Neural cell (in vitro differentiated cells): Measurements from ENCODE around the gene ATP5F1A. TPM values are rescaled to one million over a fixed set of nuclear protein-coding genes. Genes with fewer than 3 reads are reported as not detected.

Source experiments
- H2AFZ ChIP-seq: fragments of 200-600, 300-800 bp; sonication (generic), shearing (Covaris generic); 2 replicates; pipeline ENCODE4 v1.6.0; 2014; ENCODE audit warnings: low read depth, mild to moderate bottlenecking, antibody characterized with exemption, low read length, moderate library complexity
- H3F3A ChIP-seq: fragments of 200-600 bp; shearing (Covaris generic); 2 replicates; pipeline ENCODE4 v1.6.1; 2016; ENCODE audit warnings: mild to moderate bottlenecking, moderate library complexity, mixed read lengths, antibody characterized with exemption, low read length; ENCODE audit not compliant: insufficient read depth, poor library complexity, severe bottlenecking
- H3K27ac ChIP-seq: fragments of 200-600, 300-800 bp; sonication (generic), shearing (Covaris generic); 2 replicates; pipeline ENCODE4 v1.5.1; 2014; ENCODE audit warnings: mild to moderate bottlenecking, low read length, moderate library complexity
- H3K27me3 ChIP-seq: fragments of 300-800, 200-600 bp; sonication (generic), shearing (Covaris generic); 2 replicates; pipeline ENCODE4 v1.6.0; 2014; ENCODE audit warnings: mild to moderate bottlenecking, low read depth, low read length, moderate library complexity; ENCODE audit not compliant: insufficient read depth
- H3K36me3 ChIP-seq: fragments of 300-800, 200-600 bp; sonication (generic), shearing (Covaris generic); 2 replicates; pipeline ENCODE4 v1.5.1; 2014; ENCODE audit warnings: mild to moderate bottlenecking, antibody characterized with exemption, low read length, moderate library complexity; ENCODE audit not compliant: insufficient read depth
- H3K4me2 ChIP-seq: fragments of 300-800, 200-600 bp; sonication (generic), shearing (Covaris generic); 2 replicates; pipeline ENCODE4 v1.6.0; 2014; ENCODE audit warnings: mild to moderate bottlenecking, low read length
- H3K4me3 ChIP-seq: fragments of 300-800, 200-600 bp; sonication (generic), shearing (Covaris generic); 2 replicates; pipeline ENCODE4 v1.5.1; 2014; ENCODE audit warnings: mild to moderate bottlenecking, low read length, moderate library complexity
- H3K79me2 ChIP-seq: fragments of 200-600 bp; shearing (Covaris generic); replicated peaks from 2 replicates; pipeline ENCODE4 v1.6.0; 2014; ENCODE audit warnings: mild to moderate bottlenecking, low read length, moderate library complexity; ENCODE audit not compliant: insufficient read depth
- H3K9ac ChIP-seq: fragments of 300-800, 200-600 bp; sonication (generic), shearing (Covaris generic); 2 replicates; pipeline ENCODE4 v1.6.1; 2016; ENCODE audit warnings: mild to moderate bottlenecking, low read length, mixed read lengths
- H3K9me2 ChIP-seq: fragments of 200-600 bp; shearing (Covaris generic); 2 replicates; pipeline ENCODE4 v1.6.1; 2016; ENCODE audit warnings: mild to moderate bottlenecking, low read length, mixed read lengths; ENCODE audit not compliant: insufficient read depth
- H3K9me3 ChIP-seq: fragments of 200-600, 300-800 bp; sonication (generic), shearing (Covaris generic); 2 replicates; pipeline ENCODE4 v1.6.1; 2016; ENCODE audit warnings: mild to moderate bottlenecking, mixed run types, low read length, moderate library complexity, mixed read lengths
- H4K20me1 ChIP-seq: fragments of 200-600 bp; shearing (Covaris generic); 2 replicates; pipeline ENCODE4 v1.6.1; 2016; ENCODE audit warnings: mild to moderate bottlenecking, mixed run types; ENCODE audit not compliant: insufficient read depth
- CTCF ChIP-seq: fragments of 450-650 bp; IDR thresholded peaks from 2 replicates; pipeline ENCODE4 v1.5.1; 2014; ENCODE audit warnings: antibody characterized with exemption, mild to moderate bottlenecking, moderate library complexity; ENCODE audit not compliant: poor library complexity, severe bottlenecking
- EP300 ChIP-seq: fragments of 450-650 bp; conservative IDR thresholded peaks from 2 replicates; pipeline ENCODE4 v1.6.1; 2014; ENCODE audit warnings: antibody characterized with exemption, mild to moderate bottlenecking, moderate library complexity; ENCODE audit not compliant: poor library complexity, severe bottlenecking
- EZH2 ChIP-seq: fragments of 200-600, 300-800 bp; shearing (Covaris generic), sonication (generic); IDR thresholded peaks from 2 replicates; pipeline ENCODE4 v1.6.1; 2014; ENCODE audit warnings: antibody characterized with exemption, low read length, borderline replicate concordance, mild to moderate bottlenecking; ENCODE audit not compliant: insufficient read depth, poor library complexity, severe bottlenecking
- MXI1 ChIP-seq: fragments of 450-650 bp; conservative IDR thresholded peaks from 2 replicates; pipeline ENCODE4 v1.6.1; 2014; ENCODE audit warnings: antibody characterized with exemption, mild to moderate bottlenecking; ENCODE audit not compliant: poor library complexity, severe bottlenecking
- POLR2AphosphoS5 ChIP-seq: IDR thresholded peaks from 2 replicates; pipeline ENCODE4 v1.6.1; 2012
- RAD21 ChIP-seq: fragments of 450-650 bp; conservative IDR thresholded peaks from 2 replicates; pipeline ENCODE4 v1.6.1; 2014; ENCODE audit warnings: antibody characterized with exemption, mild to moderate bottlenecking, moderate library complexity
- SMC3 ChIP-seq: fragments of 450-650 bp; conservative IDR thresholded peaks from 2 replicates; pipeline ENCODE4 v1.6.1; 2014; ENCODE audit warnings: antibody characterized with exemption, mild to moderate bottlenecking, moderate library complexity; ENCODE audit not compliant: poor library complexity
- TAF1 ChIP-seq: IDR thresholded peaks from 2 replicates; pipeline ENCODE4 v1.6.1; 2012; ENCODE audit warnings: low read depth
- polyA plus RNA-seq: library from polyadenylated mRNA; depleted of rRNA; stranded (reverse); fragments of >200 nt; gene quantifications from 2 replicates; pipeline ENCODE4 v1.2.3, GENCODE V29; 2014
- TF ChIP-seq, protein P1 (sequence below): IDR thresholded peaks from 2 replicates; pipeline ENCODE4 v1.6.1; 2012; ENCODE audit warnings: borderline replicate concordance

ATP5F1A gene
- polyA plus RNA-seq, 1 donor from 2014 or later: 1,949 TPM

DNA sequence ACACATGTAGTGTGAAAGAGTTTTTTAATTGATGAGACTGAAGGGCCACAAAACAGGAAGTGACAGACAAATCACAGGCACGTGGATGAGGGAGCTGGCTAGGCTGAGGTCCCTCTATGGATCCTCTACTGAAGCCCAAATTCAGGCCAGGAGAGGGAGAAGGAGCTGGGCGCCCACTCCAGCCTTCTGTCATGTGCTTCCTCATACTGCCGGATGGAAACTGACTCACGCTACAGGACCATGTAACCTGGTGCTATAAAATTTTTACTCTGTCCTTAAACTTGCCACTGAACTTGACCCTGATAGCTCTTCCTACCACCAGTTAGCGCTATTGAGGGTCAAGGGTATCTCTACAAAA, 57.4 kb downstream of the ATP5F1A start:
- H3K27me3 ChIP-seq: no peaks in the 10 kb centered on the region
- H3K4me3 ChIP-seq: no peak overlapping the region
- no peaks in the 10 kb centered on the region for H3K9me2 ChIP-seq
- no peak overlapping the region for H3K4me2 ChIP-seq
- H3K36me3 ChIP-seq: no peaks in the 10 kb centered on the region
- no peaks in the 10 kb centered on the region for H3K79me2 ChIP-seq
- no peaks in the 10 kb centered on the region for H3K9me3 ChIP-seq
- no peak overlapping the region for H3K27ac ChIP-seq
- no peak overlapping the region for H2AFZ ChIP-seq
- H3K9ac ChIP-seq: no peak overlapping the region
- TF ChIP-seq EP300: no peak
- TF ChIP-seq MXI1: no peak
- no peak for TF ChIP-seq RAD21
- no peak for TF ChIP-seq SMC3
- TF ChIP-seq, protein P1, sequence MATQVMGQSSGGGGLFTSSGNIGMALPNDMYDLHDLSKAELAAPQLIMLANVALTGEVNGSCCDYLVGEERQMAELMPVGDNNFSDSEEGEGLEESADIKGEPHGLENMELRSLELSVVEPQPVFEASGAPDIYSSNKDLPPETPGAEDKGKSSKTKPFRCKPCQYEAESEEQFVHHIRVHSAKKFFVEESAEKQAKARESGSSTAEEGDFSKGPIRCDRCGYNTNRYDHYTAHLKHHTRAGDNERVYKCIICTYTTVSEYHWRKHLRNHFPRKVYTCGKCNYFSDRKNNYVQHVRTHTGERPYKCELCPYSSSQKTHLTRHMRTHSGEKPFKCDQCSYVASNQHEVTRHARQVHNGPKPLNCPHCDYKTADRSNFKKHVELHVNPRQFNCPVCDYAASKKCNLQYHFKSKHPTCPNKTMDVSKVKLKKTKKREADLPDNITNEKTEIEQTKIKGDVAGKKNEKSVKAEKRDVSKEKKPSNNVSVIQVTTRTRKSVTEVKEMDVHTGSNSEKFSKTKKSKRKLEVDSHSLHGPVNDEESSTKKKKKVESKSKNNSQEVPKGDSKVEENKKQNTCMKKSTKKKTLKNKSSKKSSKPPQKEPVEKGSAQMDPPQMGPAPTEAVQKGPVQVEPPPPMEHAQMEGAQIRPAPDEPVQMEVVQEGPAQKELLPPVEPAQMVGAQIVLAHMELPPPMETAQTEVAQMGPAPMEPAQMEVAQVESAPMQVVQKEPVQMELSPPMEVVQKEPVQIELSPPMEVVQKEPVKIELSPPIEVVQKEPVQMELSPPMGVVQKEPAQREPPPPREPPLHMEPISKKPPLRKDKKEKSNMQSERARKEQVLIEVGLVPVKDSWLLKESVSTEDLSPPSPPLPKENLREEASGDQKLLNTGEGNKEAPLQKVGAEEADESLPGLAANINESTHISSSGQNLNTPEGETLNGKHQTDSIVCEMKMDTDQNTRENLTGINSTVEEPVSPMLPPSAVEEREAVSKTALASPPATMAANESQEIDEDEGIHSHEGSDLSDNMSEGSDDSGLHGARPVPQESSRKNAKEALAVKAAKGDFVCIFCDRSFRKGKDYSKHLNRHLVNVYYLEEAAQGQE: no peak
- no peak for TF ChIP-seq EZH2
- no peak for TF ChIP-seq CTCF
- TF ChIP-seq TAF1: no peak
- H4K20me1 ChIP-seq: no peaks in the 10 kb centered on the region
- H3F3A ChIP-seq: no peaks in the 10 kb centered on the region

DNA sequence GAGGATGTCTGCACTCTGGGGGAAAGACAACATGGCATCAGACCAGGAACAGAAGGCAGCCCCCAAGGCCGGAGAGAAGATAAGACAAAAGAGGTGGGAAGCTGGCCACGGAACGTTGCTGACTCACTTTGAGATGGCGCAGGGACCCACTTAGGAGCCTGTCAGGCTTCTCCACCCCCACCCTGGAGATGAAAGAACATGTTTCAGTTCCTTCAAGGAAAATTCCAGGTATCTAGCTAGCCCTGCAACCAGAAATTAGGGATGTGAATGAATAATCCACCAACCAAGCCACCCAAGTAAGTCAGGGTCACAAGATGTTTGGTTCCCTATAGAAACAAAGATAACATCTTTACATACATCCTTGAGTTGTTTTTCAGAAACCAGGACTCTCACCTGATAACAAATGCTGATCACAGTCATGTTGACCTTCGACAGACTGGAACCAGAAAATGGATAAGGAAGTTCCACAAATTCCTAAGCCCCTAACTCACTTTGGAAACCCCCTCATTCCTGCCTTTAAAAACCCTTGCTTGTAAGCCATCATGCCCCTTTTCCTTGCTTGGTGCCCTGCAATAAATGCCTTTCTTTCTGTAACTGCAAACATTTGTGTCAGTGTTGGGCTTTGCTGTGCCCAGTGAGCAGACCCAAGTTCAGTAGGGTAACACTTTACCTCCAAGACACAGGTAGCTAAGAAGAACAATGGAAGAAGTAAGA, 57.9 kb downstream of the ATP5F1A start:
- no peak overlapping the region for H2AFZ ChIP-seq
- no peaks in the 10 kb centered on the region for H3K9me2 ChIP-seq
- no peaks in the 10 kb centered on the region for H3K79me2 ChIP-seq
- H3K4me3 ChIP-seq: no peak overlapping the region
- H3K9me3 ChIP-seq: no peaks in the 10 kb centered on the region
- TF ChIP-seq TAF1 (no peak), EZH2 (no peak), MXI1 (no peak), SMC3 (no peak), CTCF (no peak), RAD21 (no peak), EP300 (no peak), POLR2AphosphoS5 (no peak)
- TF ChIP-seq, protein P1: no peak
- no peaks in the 10 kb centered on the region for H3K36me3 ChIP-seq
- H4K20me1 ChIP-seq: no peaks in the 10 kb centered on the region
- no peak overlapping the region for H3K9ac ChIP-seq
- H3F3A ChIP-seq: no peaks in the 10 kb centered on the region
- H3K27ac ChIP-seq: no peak overlapping the region
- H3K27me3 ChIP-seq: no peaks in the 10 kb centered on the region
- no peak overlapping the region for H3K4me2 ChIP-seq
